K562 (cell line): ENCODE data around the gene SOCS3. TPM values are rescaled to one million over a fixed set of nuclear protein-coding genes. Genes with fewer than 3 reads are reported as not detected.

Experiments
- ATAC-seq: fragments of 200-7000 bp; cut with Tn5 transposase; 3 replicates; pipeline ENCODE4 v1.9.1; 2020; ENCODE audit warnings: moderate library complexity
- BruUV-seq: library from RNA; stranded (reverse); fragments of 400-500 nt; replicated peaks from 2 replicates; lab custom pipeline; 2021; lab: Mats Ljungman, UMichigan
- CTCF ChIA-PET: fragments of 300-600 bp; formaldehyde crosslinking; extraction: SDS; loops from one replicate; lab custom pipeline; 2021; ENCODE audit warnings: low intra/inter-chr PET ratio; lab: Yijun Ruan, JAX
- POLR2A ChIA-PET: fragments of 300-600, 350-650 bp; sonication (Branson Sonifier 250); formaldehyde crosslinking; extraction: SDS; loops from one replicate; lab custom pipeline; 2021; ENCODE audit warnings: antibody characterized with exemption, inconsistent platforms; lab: Yijun Ruan, JAX
- DNase-seq, 4 experiments: peaks; one replicate each; pipeline versions ENCODE4 v3.0.0 to v3.0.0-alpha.2; 2011 to 2018; ENCODE audit warnings: low spot score in 3 of 4, mixed read lengths in 3 of 4; ENCODE audit errors: extremely low read depth in 1 of 4
- FAIRE-seq: peaks from 2 replicates; lab custom pipeline; 2011; peaks lifted over from hg19 to GRCh38; lab: Jason Lieb, UNC
- H2AFZ ChIP-seq: 2 replicates; pipeline ENCODE4 v1.6.0; 2011; ENCODE audit warnings: low read depth, low read length, control low read depth, inconsistent platforms
- H3K27ac ChIP-seq: fragments of 200-600 bp; 3 replicates; pipeline ENCODE4 v1.8.0; 2011; ENCODE audit warnings: low read depth, mild to moderate bottlenecking, control low read depth, inconsistent platforms, low read length, moderate library complexity, mixed read lengths; ENCODE audit errors: extremely low read depth
- H3K27me3 ChIP-seq, 2 experiments: fragments of 300-600 bp in 1 of 2; 2 replicates in 1 of 2; 3 replicates in 1 of 2; pipeline versions ENCODE4 v1.6.0 to v1.8.0; 2011; ENCODE audit warnings: inconsistent platforms in 2 of 2, low read length in 2 of 2, mild to moderate bottlenecking in 1 of 2, mixed read lengths in 1 of 2, moderate library complexity in 1 of 2; ENCODE audit not compliant: control insufficient read depth in 2 of 2, insufficient read depth in 2 of 2
- H3K36me3 ChIP-seq: fragments of 300-600 bp; 3 replicates; pipeline ENCODE4 v1.8.0; 2011; ENCODE audit warnings: mild to moderate bottlenecking, low read length, inconsistent platforms; ENCODE audit not compliant: control insufficient read depth, insufficient read depth
- H3K4me1 ChIP-seq, 2 experiments: fragments of 200-600 bp in 1 of 2; replicated peaks in 1 of 2; 2 replicates in 1 of 2; 3 replicates in 1 of 2; pipeline versions ENCODE4 v1.5.1 to v1.8.0; 2011; ENCODE audit warnings: inconsistent platforms in 2 of 2, low read length in 2 of 2, mild to moderate bottlenecking in 1 of 2, mixed read lengths in 1 of 2, moderate library complexity in 1 of 2; ENCODE audit not compliant: control insufficient read depth in 2 of 2, insufficient read depth in 2 of 2
- H3K4me2 ChIP-seq: 2 replicates; pipeline ENCODE4 v1.6.1; 2011; ENCODE audit warnings: low read length, control low read depth, inconsistent platforms, mixed read lengths; ENCODE audit not compliant: insufficient read depth
- H3K4me3 ChIP-seq: fragments of 200-600 bp; sonication (generic), shearing (Covaris generic); 2 replicates; pipeline ENCODE4 v1.5.1; 2016; ENCODE audit warnings: control low read depth, inconsistent platforms
- H3K79me2 ChIP-seq: fragments of 200-600 bp; 3 replicates; pipeline ENCODE4 v1.8.0; 2011; ENCODE audit warnings: low read length, inconsistent platforms; ENCODE audit not compliant: control insufficient read depth, insufficient read depth
- H3K9ac ChIP-seq, 2 experiments: 2 replicates each; pipeline versions ENCODE4 v1.6.0 to v1.6.1; 2011; ENCODE audit warnings: low read depth in 2 of 2, low read length in 2 of 2, control low read depth in 1 of 2, inconsistent platforms in 1 of 2, mild to moderate bottlenecking in 1 of 2, mixed read lengths in 1 of 2; ENCODE audit not compliant: insufficient read depth in 1 of 2
- H3K9me1 ChIP-seq: one replicate; pipeline ENCODE4 v1.6.0; 2011; ENCODE audit warnings: inconsistent platforms, mild to moderate bottlenecking, low read length, moderate library complexity; ENCODE audit not compliant: control insufficient read depth, insufficient read depth
- H3K9me3 ChIP-seq: replicated peaks from 2 replicates; pipeline ENCODE4 v1.5.1; 2011; ENCODE audit warnings: low read depth, low read length, inconsistent platforms; ENCODE audit not compliant: control insufficient read depth, insufficient read depth
- H4K20me1 ChIP-seq: replicated peaks from 2 replicates; pipeline ENCODE4 v1.6.1; 2011; ENCODE audit warnings: low read length, inconsistent platforms, mixed read lengths; ENCODE audit not compliant: control insufficient read depth, insufficient read depth
- CBFA2T2 ChIP-seq: fragments of 450-650 bp; conservative IDR thresholded peaks from 2 replicates; pipeline ENCODE4 v1.6.1; 2017; ENCODE audit warnings: mild to moderate bottlenecking
- EHMT2 ChIP-seq: fragments of 450-650 bp; IDR thresholded peaks from 2 replicates; pipeline ENCODE4 v1.6.1; 2018; ENCODE audit warnings: antibody characterized with exemption
- ETS2 ChIP-seq: IDR thresholded peaks from 2 replicates; pipeline ENCODE4 v1.6.1; 2016; ENCODE audit warnings: borderline replicate concordance, missing genetic modification characterization, mild to moderate bottlenecking, moderate library complexity, missing compliant biosample characterization; ENCODE audit not compliant: poor library complexity, severe bottlenecking
- LEF1 ChIP-seq: fragments of 450-650 bp; IDR thresholded peaks from 2 replicates; pipeline ENCODE4 v1.6.1; 2016; ENCODE audit warnings: mild to moderate bottlenecking
- POLR2H ChIP-seq: IDR thresholded peaks from 2 replicates; pipeline ENCODE4 v1.6.1; 2016; ENCODE audit warnings: missing genetic modification characterization, low read depth, mild to moderate bottlenecking, control low read depth, missing compliant biosample characterization, moderate library complexity
- RFX1 ChIP-seq: fragments of 450-650 bp; IDR thresholded peaks from 2 replicates; pipeline ENCODE4 v1.6.1; 2016; ENCODE audit warnings: mild to moderate bottlenecking, moderate library complexity
- RNF2 ChIP-seq: sonication (generic); IDR thresholded peaks from 2 replicates; pipeline ENCODE4 v1.6.1; 2016
- SNIP1 ChIP-seq: fragments of 450-650 bp; IDR thresholded peaks from 2 replicates; pipeline ENCODE4 v1.7.1; 2017; ENCODE audit warnings: low read depth, mild to moderate bottlenecking
- TRIM28 ChIP-seq: fragments of 450-650 bp; IDR thresholded peaks from 2 replicates; pipeline ENCODE4 v1.6.1; 2017
- ZKSCAN8 ChIP-seq: fragments of 200-800 bp; sonication (Bioruptor generic); IDR thresholded peaks from 2 replicates; pipeline ENCODE4 v1.6.1; 2016; ENCODE audit warnings: missing genetic modification characterization, missing compliant biosample characterization
- WGBS: fragments of 100-300 bp; shearing (Covaris generic); methylation state at CpG from one replicate; pipeline ENCODE4 v1.1.6; 2016; ENCODE audit warnings: low coverage, mixed read lengths; ENCODE audit not compliant: insufficient coverage; ENCODE audit errors: missing lambda C conversion rate; 5-methylcytosine and 5-hydroxymethylcytosine counted together
- in situ Hi-C: fragments of 300-500 bp; cut with MboI; formaldehyde crosslinking; loops from 4 replicates; pipeline ENCODE4 v1.15.0; 2018; ENCODE audit warnings: inconsistent platforms, mixed read lengths
- intact Hi-C: fragments of 100-400 bp; cut with micrococcal nuclease; formaldehyde crosslinking; loops from 2 replicates; pipeline ENCODE4 v1.14.2; 2022
- polyA plus RNA-seq, 8 experiments: library from polyadenylated mRNA; depleted of rRNA in 4 of 8; stranded (reverse) in 5 of 8; unstranded in 3 of 8; fragments of >200 nt; fragmentation: Nextera tagmentation in 2 of 8; fragmentation: Illumina TruSeq in 1 of 8; extraction: Ambion mirVana in 2 of 8; extraction: Trizol in 1 of 8; gene quantifications; 2 replicates each; pipeline versions ENCODE4 v1.2.1 to v1.2.3, GENCODE V29; 2011 to 2014; ENCODE audit warnings: inconsistent platforms in 1 of 8, missing spikeins in 1 of 8
- total RNA-seq, 7 experiments: library from RNA; depleted of rRNA in 6 of 7; stranded (reverse); fragments of >200 nt in 6 of 7; fragmentation: Illumina TruSeq in 2 of 7; extraction: Trizol in 2 of 7; gene quantifications; 2 replicates each; pipeline versions ENCODE4 v1.2.1 to v1.2.3, GENCODE V29; 2011 to 2021; ENCODE audit warnings: low replicate concordance in 1 of 7
- TF ChIP-seq, protein P1 (sequence below): fragments of 450-650 bp; IDR thresholded peaks from 2 replicates; pipeline ENCODE4 v1.7.0; 2016; ENCODE audit warnings: borderline replicate concordance
- TF ChIP-seq, protein P2 (sequence below): fragments of 250-450 bp; sonication (Bioruptor Pico); IDR thresholded peaks from 2 replicates; pipeline ENCODE4 v1.4.0; 2020

SOCS3 gene
- total and polyA plus RNA-seq, 9 of the 15 experiments (the other 6 are each of a cell fraction or from before 2014, with no cell fraction given), result 0.56 to 38.9 (median 13.7) TPM

DNA sequence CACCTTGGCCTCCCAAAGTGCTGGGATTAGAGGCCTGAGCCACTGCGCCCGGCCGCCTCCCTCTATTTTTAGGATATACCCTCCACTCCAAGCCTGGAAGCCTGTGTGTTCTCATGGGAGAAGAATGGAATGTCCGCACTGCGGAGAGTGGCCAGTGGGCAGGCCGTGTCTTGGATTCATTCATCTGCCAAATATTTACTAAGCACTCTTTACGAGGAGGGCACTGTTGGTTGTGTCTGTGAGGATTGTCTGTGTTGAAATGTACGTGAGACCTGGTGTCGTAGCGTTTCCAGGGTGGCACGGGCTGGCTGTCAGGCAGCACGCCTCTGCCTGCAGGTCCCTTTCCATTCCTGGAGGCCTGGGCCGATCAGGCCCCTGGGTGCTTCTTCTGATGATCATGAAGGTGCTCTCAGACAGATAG lies 37.8 kb upstream of the SOCS3 start:
- WGBS, result 90% methylated on average over 13 of the region's 13 CpGs

More for the DNA sequence above, 37.8 kb upstream of the SOCS3 start:
- Histone ChIP-seq H3K36me3 (peaks cover 88% of the 10 kb centered on the region; the same call in 2 of the 3 replicates), H3K27me3 (no peaks in the 10 kb centered on the region), H2AFZ (no peak overlapping the region), H3K9me3 (no peaks in the 10 kb centered on the region), H3K9ac (0 out of 4 replicates have a peak overlapping the region, but pooled peaks of 1 of the 2 experiments have one; percentile 70), H3K4me1 (peaks cover 0 to 4% of the 10 kb centered on the region in 2 experiments; a peak in 1 of 5 replicates), H3K9me1 (no peaks in the 10 kb centered on the region), H3K4me3 (no peak overlapping the region), H4K20me1 (no peaks in the 10 kb centered on the region), H3K27ac (no peak overlapping the region), H3K79me2 (peaks cover 7% of the 10 kb centered on the region; the same call in 2 of the 3 replicates), H3K4me2 (no peak overlapping the region)
- DNase-seq, result no peak
- FAIRE-seq, result no peak
- ChIA-PET CTCF (no interaction called here), POLR2A (interaction anchor here (1.6 kb wide), 1 partner anchor 16 kb away, joined by 4 read pairs; no protein-coding TSS in a partner anchor)
- intact Hi-C loops (no loop called here), in situ Hi-C loops (no loop called here)
- no peak for ATAC-seq
- BruUV-seq, result no TSS peak
- TF ChIP-seq TRIM28 (no peak), EHMT2 (no peak), LEF1 (no peak), RNF2 (no peak), SNIP1 (no peak), ZKSCAN8 (CRISPR knock-in tag) (no peak), CBFA2T2 (no peak), POLR2H (tag) (no peak), ETS2 (tag) (no peak), RFX1 (no peak)
- TF ChIP-seq, protein P1, sequence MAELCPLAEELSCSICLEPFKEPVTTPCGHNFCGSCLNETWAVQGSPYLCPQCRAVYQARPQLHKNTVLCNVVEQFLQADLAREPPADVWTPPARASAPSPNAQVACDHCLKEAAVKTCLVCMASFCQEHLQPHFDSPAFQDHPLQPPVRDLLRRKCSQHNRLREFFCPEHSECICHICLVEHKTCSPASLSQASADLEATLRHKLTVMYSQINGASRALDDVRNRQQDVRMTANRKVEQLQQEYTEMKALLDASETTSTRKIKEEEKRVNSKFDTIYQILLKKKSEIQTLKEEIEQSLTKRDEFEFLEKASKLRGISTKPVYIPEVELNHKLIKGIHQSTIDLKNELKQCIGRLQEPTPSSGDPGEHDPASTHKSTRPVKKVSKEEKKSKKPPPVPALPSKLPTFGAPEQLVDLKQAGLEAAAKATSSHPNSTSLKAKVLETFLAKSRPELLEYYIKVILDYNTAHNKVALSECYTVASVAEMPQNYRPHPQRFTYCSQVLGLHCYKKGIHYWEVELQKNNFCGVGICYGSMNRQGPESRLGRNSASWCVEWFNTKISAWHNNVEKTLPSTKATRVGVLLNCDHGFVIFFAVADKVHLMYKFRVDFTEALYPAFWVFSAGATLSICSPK, result no peak
- TF ChIP-seq, protein P2, sequence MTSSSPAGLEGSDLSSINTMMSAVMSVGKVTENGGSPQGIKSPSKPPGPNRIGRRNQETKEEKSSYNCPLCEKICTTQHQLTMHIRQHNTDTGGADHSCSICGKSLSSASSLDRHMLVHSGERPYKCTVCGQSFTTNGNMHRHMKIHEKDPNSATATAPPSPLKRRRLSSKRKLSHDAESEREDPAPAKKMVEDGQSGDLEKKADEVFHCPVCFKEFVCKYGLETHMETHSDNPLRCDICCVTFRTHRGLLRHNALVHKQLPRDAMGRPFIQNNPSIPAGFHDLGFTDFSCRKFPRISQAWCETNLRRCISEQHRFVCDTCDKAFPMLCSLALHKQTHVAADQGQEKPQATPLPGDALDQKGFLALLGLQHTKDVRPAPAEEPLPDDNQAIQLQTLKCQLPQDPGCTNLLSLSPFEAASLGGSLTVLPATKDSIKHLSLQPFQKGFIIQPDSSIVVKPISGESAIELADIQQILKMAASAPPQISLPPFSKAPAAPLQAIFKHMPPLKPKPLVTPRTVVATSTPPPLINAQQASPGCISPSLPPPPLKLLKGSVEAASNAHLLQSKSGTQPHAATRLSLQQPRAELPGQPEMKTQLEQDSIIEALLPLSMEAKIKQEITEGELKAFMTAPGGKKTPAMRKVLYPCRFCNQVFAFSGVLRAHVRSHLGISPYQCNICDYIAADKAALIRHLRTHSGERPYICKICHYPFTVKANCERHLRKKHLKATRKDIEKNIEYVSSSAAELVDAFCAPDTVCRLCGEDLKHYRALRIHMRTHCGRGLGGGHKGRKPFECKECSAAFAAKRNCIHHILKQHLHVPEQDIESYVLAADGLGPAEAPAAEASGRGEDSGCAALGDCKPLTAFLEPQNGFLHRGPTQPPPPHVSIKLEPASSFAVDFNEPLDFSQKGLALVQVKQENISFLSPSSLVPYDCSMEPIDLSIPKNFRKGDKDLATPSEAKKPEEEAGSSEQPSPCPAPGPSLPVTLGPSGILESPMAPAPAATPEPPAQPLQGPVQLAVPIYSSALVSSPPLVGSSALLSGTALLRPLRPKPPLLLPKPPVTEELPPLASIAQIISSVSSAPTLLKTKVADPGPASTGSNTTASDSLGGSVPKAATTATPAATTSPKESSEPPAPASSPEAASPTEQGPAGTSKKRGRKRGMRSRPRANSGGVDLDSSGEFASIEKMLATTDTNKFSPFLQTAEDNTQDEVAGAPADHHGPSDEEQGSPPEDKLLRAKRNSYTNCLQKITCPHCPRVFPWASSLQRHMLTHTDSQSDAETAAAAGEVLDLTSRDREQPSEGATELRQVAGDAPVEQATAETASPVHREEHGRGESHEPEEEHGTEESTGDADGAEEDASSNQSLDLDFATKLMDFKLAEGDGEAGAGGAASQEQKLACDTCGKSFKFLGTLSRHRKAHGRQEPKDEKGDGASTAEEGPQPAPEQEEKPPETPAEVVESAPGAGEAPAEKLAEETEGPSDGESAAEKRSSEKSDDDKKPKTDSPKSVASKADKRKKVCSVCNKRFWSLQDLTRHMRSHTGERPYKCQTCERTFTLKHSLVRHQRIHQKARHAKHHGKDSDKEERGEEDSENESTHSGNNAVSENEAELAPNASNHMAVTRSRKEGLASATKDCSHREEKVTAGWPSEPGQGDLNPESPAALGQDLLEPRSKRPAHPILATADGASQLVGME (CRISPR knock-in tag), result no peak
